Heart left ventricle (tissue), 16 donors: ENCODE data around the gene NOC2L. TPM values are rescaled to one million over a fixed set of nuclear protein-coding genes. Genes with fewer than 3 reads are reported as not detected.

ENCODE experiments used
- ATAC-seq, 4 donors: fragments of 200-7000 bp; cut with Tn5 transposase; one replicate each; pipeline ENCODE4 v1.9.1; 2020 to 2022; ENCODE audit warnings: moderate library complexity in 4 of 4, mild to moderate bottlenecking in 3 of 4, moderate number of reproducible peaks in 1 of 4
- DNase-seq, 5 donors: peaks; one replicate each; pipeline ENCODE4 v3.0.0-alpha.2; 2020
- H3K27ac ChIP-seq, 12 donors: fragments of 200-600 bp; sonication (generic) in 4 of 12; one replicate each; pipeline versions ENCODE4 v1.5.0 to v1.8.0; 2016 to 2022; ENCODE audit warnings: mild to moderate bottlenecking in 2 of 12
- H3K27me3 ChIP-seq, 9 donors: fragments of 200-600 bp; sonication (generic) in 2 of 9; one replicate each; pipeline versions ENCODE4 v1.5.1 to v1.8.0; 2016 to 2022; ENCODE audit warnings: mild to moderate bottlenecking in 3 of 9
- H3K36me3 ChIP-seq, 9 donors: fragments of 200-600 bp; sonication (generic) in 2 of 9; one replicate each; pipeline versions ENCODE4 v1.5.0 to v1.8.0; 2018 to 2022; ENCODE audit warnings: mild to moderate bottlenecking in 2 of 9
- H3K4me1 ChIP-seq, 12 donors: fragments of 200-600 bp; sonication (generic) in 4 of 12; one replicate each; pipeline versions ENCODE4 v1.5.0 to v1.8.0; 2016 to 2022; ENCODE audit warnings: mild to moderate bottlenecking in 3 of 12
- H3K4me3 ChIP-seq, 12 donors: fragments of 200-600 bp; sonication (generic) in 4 of 12; one replicate each; pipeline versions ENCODE4 v1.5.0 to v1.8.0; 2017 to 2022; ENCODE audit warnings: mild to moderate bottlenecking in 9 of 12, moderate library complexity in 4 of 12
- H3K9me3 ChIP-seq, 12 donors: fragments of 200-600 bp; sonication (generic) in 4 of 12; one replicate each; pipeline versions ENCODE4 v1.5.0 to v1.8.0; 2016 to 2022; ENCODE audit warnings: mild to moderate bottlenecking in 1 of 12
- CTCF ChIP-seq, 12 donors: fragments of 200-600 bp; sonication (generic) in 4 of 12; IDR thresholded peaks; one replicate each; pipeline versions ENCODE4 v1.5.0 to v1.8.0; 2018 to 2022; ENCODE audit warnings: antibody characterized with exemption in 12 of 12, mild to moderate bottlenecking in 5 of 12
- POLR2A ChIP-seq, 2 donors: fragments of 450-650 bp; IDR thresholded peaks; one replicate each; pipeline ENCODE4 v1.6.1; 2017; ENCODE audit warnings: antibody characterized with exemption in 2 of 2, mild to moderate bottlenecking in 2 of 2, moderate library complexity in 2 of 2
- WGBS, 4 donors: extraction: QIAGEN DNeasy Blood & Tissue Kit in 2 of 4; methylation state at CpG; one replicate each; pipeline versions ENCODE4 v1.1.5 to v1.1.7; 2013 to 2018; 5-methylcytosine and 5-hydroxymethylcytosine counted together
- intact Hi-C, 10 donors: fragments of 100-400 bp; cut with DNase I; formaldehyde crosslinking; loops; one replicate each; pipeline versions ENCODE4 v1.11.1 to v1.14.2; 2022
- polyA plus RNA-seq, 2 donors: library from polyadenylated mRNA; stranded (reverse); fragments of 200-250 nt; gene quantifications; one replicate each; pipeline ENCODE4 v1.2.3, GENCODE V29; 2013
- total RNA-seq, 9 donors: library from RNA; depleted of rRNA in 2 of 9; stranded (reverse); fragments of >200 nt in 2 of 9; fragmentation: NEBNext Ultra II Directional in 3 of 9; extraction: Animal tissue kit (Norgen Biotek cat#: 25700) in 3 of 9; gene quantifications; one replicate each; pipeline versions ENCODE4 v1.1.0 to v1.2.4, GENCODE V29; 2016 to 2023
- donor health status: ischemic (EF 13 %, LVEDD 7.1; RV severe dilation, severe dysfunction).
- donor health status: healthy with polysubstance abuse.
- donor health status: DM: no; HTN: yes; CAD: no.
- donor health status: DM: no; HTN: no; CAD: no.
- donor health status: ischemic (EF 25% LVEDD 6.9; RV normal size, moderate dysfunction).
- donor health status: ischemic (EF 25% LVEDD 5.7; RV mildly dilated, moderate dysfunction).
- donor health status: healthy.
- donor health status: DM: yes; HTN: yes; CAD: no.
- donor health status: ischemic (EF 35%, LVEDD 5.7; RV mildly dilated, moderate dysfunction).
- donor health status: nonischemic (EF 11% LVEDD 7.7; RV severe dilation, severe dysfunction).
- donor health status: DM: yes; HTN: yes; CAD: no.
- donor health status: PGD.
- donor health status: ischemic (EF 29% LVEDD 5.4; RV normal size, mild dysfunction).
- donor health status: nonischemic (EF 23%, LVEDD 6.1; RV moderate dilation, normal function).

The NOC2L gene
- total and polyA plus RNA-seq, 11 donors: 36.0 to 85.3 (median 44.0) TPM

GRCh38 chr1:923131-923990 lies 35.7 kb downstream of the NOC2L start, which contains the start of gene SAMD11:
SAMD11 (plus strand) TSS chr1:923923; CDS start chr1:924432, 509 bp downstream.
- Histone ChIP-seq H3K4me3 (peak within 1 kb of the TSS; percentile 35 to 71 (median 50)), H3K27ac (peak within 1 kb of the TSS in 3 of 12 donors; percentile 29 to 53 (median 43)), H3K36me3 (no peaks in the 10 kb centered on the region), H3K27me3 (peaks cover 34 to 95% (median 55%) of the 10 kb centered on the region in 9 donors), H3K4me1 (peaks cover 0 to 50% (median 33%) of the 10 kb centered on the region in 12 donors), H3K9me3 (no peaks in the 10 kb centered on the region)
- 5 to 10% (median 8%) methylated on average over 22 to 72 of the region's 72 CpGs for WGBS, 4 donors
- TF ChIP-seq CTCF (IDR thresholded peaks at IDR 0.05) (no peak), POLR2A (IDR thresholded peaks at IDR 0.05) (no peak)
- intact Hi-C loops: no loop called here
- ATAC-seq: peak in 3 of 4 donors; percentile 52 to 74 (median 63)
- DNase-seq: peak; percentile 85 to 93 (median 90)

- no peak overlapping the region for H3K27ac ChIP-seq
- peak; percentile 66 to 86 (median 80) for DNase-seq
These were observed 37.8 kb downstream of the NOC2L start for GRCh38 chr1:921011-921837.

GRCh38 chr1:920521-920920 lies 38.5 kb downstream of the NOC2L start:
- H3K9me3 ChIP-seq: no peaks in the 10 kb centered on the region
- no peak overlapping the region for H3K27ac ChIP-seq
- WGBS, 4 donors: 0 to 30% (median 20%) methylated on average over 2 to 13 of the region's 13 CpGs
- H3K27me3 ChIP-seq: peaks cover 18 to 91% (median 54%) of the 10 kb centered on the region in 9 donors
- peak in 1 of 5 donors; percentile 28 for DNase-seq
- H3K4me3 ChIP-seq: peak overlapping the region in 4 of 12 donors; percentile 0 to 24 (median 13)
- no peak for ATAC-seq
- intact Hi-C loops: no loop called here
- H3K36me3 ChIP-seq: no peaks in the 10 kb centered on the region
- peaks cover 0 to 52% (median 28%) of the 10 kb centered on the region in 12 donors for H3K4me1 ChIP-seq
- TF ChIP-seq CTCF (IDR thresholded peaks at IDR 0.05) (no peak), POLR2A (IDR thresholded peaks at IDR 0.05) (no peak)

More at GRCh38 chr1:921011-921837, 37.8 kb downstream of the NOC2L start:
- intact Hi-C loops: no loop called here
- no peaks in the 10 kb centered on the region for H3K36me3 ChIP-seq
- H3K27me3 ChIP-seq: peaks cover 22 to 91% (median 61%) of the 10 kb centered on the region in 9 donors
- 27 to 35% (median 32%) methylated on average over 27 to 38 of the region's 38 CpGs for WGBS, 4 donors
- H3K4me1 ChIP-seq: peaks cover 0 to 58% (median 34%) of the 10 kb centered on the region in 12 donors
- TF ChIP-seq POLR2A (IDR thresholded peaks at IDR 0.05) (no peak), CTCF (IDR thresholded peaks at IDR 0.05) (peak; percentile 18 to 71 (median 54))
- H3K4me3 ChIP-seq: peak overlapping the region in 6 of 12 donors; percentile 0 to 24 (median 8)
- peak in 3 of 4 donors; percentile 65 to 83 (median 80) for ATAC-seq
- H3K9me3 ChIP-seq: no peaks in the 10 kb centered on the region
